ENCODE data around the gene TNFRSF14. TPM values are rescaled to one million over a fixed set of nuclear protein-coding genes. Genes with fewer than 3 reads are reported as not detected.
A peak's percentile ranks its signal among the peaks of the same experiment; 100 is the strongest.

The TNFRSF14 gene
- total and polyA plus RNA-seq, 2 of the 13 experiments (the other 11 are each of a cell fraction or from before 2014, with no cell fraction given) = 11.9 to 49.9 TPM

- TF ChIP-seq ZNF577 (CRISPR knock-in tag; IDR thresholded peaks at IDR 0.05; ENCODE audit: borderline replicate concordance, low read depth) (no peak), ZNF20 (CRISPR knock-in tag; IDR thresholded peaks at IDR 0.05) (no peak)
Measured at GRCh38 chr1:2583331-2583791, 27.2 kb downstream of the TNFRSF14 start (continued).

- no peak for FAIRE-seq
- Histone ChIP-seq H3K9me3 (ENCODE audit: low read length) (no peaks in the 10 kb centered on the region), H4K20me1 (ENCODE audit: insufficient read depth, low read length) (no peaks in the 10 kb centered on the region), H2AFZ (ENCODE audit: low read length) (no peak overlapping the region), H3K79me2 (ENCODE audit: insufficient read depth, low read length) (no peaks in the 10 kb centered on the region), H3K27me3 (ENCODE audit: control insufficient read depth in 1 of 2, insufficient read depth in 2 of 2, low read length in 2 of 2) (no peaks in the 10 kb centered on the region), H3K4me2 (ENCODE audit: low read depth, low read length) (peak overlapping the region; percentile 41), H3K4me3 (replicated peaks in 1 of 3; ENCODE audit: insufficient read depth in 1 of 3, low read depth in 2 of 3, low read length in 3 of 3) (peak overlapping the region in 2 of 3 experiments; percentile 23 to 33; a peak in 4 of 6 replicates), H3K27ac (ENCODE audit: extremely low read length, insufficient read depth, low read length) (no peak overlapping the region), H3K9ac (ENCODE audit: insufficient read depth, low read depth, low read length) (no peak overlapping the region), H3K4me1 (ENCODE audit: insufficient read depth, low read length) (peaks cover 68% of the 10 kb centered on the region), H3K36me3 (replicated peaks in 1 of 2; ENCODE audit: control insufficient read depth in 1 of 2, insufficient read depth in 2 of 2, low read length in 2 of 2) (no peaks in the 10 kb centered on the region)
- no TSS peak for BruUV-seq (replicated peaks)
- DNase-seq (ENCODE audit: low spot score) = no peak
- ATAC-seq = no peak
- ChIA-PET POLR2A (interaction anchor here (0.9 to 2.7 kb wide), 5 partner anchors 37 to 58 kb away, joined by 3 to 21 read pairs (median 5); partner anchors contain the start of genes MMEL1 and PANK4), CTCF (ENCODE audit: low intra/inter-chr PET ratio, low total read pairs) (no interaction called here)
- WGBS (ENCODE audit: low lambda C conversion rate) = 31% methylated on average over 11 of the region's 14 CpGs
- intact Hi-C loops (cut with micrococcal nuclease; ENCODE audit: unreplicated experiment) = loop anchor here (10.0 kb wide), 1 partner anchor 51 kb away; the partner anchor contains the start of gene MMEL1
- in situ Hi-C loops (cut with HindIII; ENCODE audit: extremely low pct_ligation_motif_present, low pct_unique_long_range_greater_than_20kb) = no loop called here
- 0 out of 2 replicates have a peak, but pooled peaks have one; percentile 25 for TF ChIP-seq ZNF326 (CRISPR knock-in tag; IDR thresholded peaks at IDR 0.05; ENCODE audit: borderline replicate concordance)
- no peak for TF ChIP-seq ZNF512 (CRISPR knock-in tag; IDR thresholded peaks at IDR 0.05)
- no peak for TF ChIP-seq ZNF260 (CRISPR knock-in tag; IDR thresholded peaks at IDR 0.05; ENCODE audit: borderline replicate concordance, low read depth)
- TF ChIP-seq ZBTB4 (CRISPR knock-in tag; IDR thresholded peaks at IDR 0.05; ENCODE audit: borderline replicate concordance) = 0 out of 2 replicates have a peak, but pooled peaks have one; percentile 35
- TF ChIP-seq HMG20B (CRISPR knock-in tag; conservative IDR thresholded peaks at IDR 0.05) = no peak
- 0 out of 2 replicates have a peak, but pooled peaks have one; percentile 27 for TF ChIP-seq ZFP91 (CRISPR knock-in tag; IDR thresholded peaks at IDR 0.05; ENCODE audit: borderline replicate concordance)
- TF ChIP-seq NFYC (CRISPR knock-in tag; IDR thresholded peaks at IDR 0.05) = peak; percentile 69
- no peak for TF ChIP-seq IRF1 (CRISPR knock-in tag; IDR thresholded peaks at IDR 0.05; ENCODE audit: low read depth)
- TF ChIP-seq PHB2 (IDR thresholded peaks at IDR 0.05; ENCODE audit: partially characterized antibody) = no peak
- 0 out of 2 replicates have a peak, but pooled peaks have one; percentile 18 for TF ChIP-seq ZNF451 (CRISPR knock-in tag; IDR thresholded peaks at IDR 0.05)
- no peak for TF ChIP-seq NONO (IDR thresholded peaks at IDR 0.05)
- 0 out of 2 replicates have a peak, but pooled peaks have one; percentile 4 for TF ChIP-seq NONO (CRISPR knock-in tag; conservative IDR thresholded peaks at IDR 0.05)
Measured at GRCh38 chr1:2583871-2584351, 27.7 kb downstream of the TNFRSF14 start.

All from HepG2 (cell line).